WI38 (cell line): ENCODE results near the gene MCC.

Experiments used
- H3K4me3 ChIP-seq: 2 replicates; pipeline ENCODE4 v1.5.1; 2011; ENCODE audit warnings: low read depth, mild to moderate bottlenecking, control low read depth, low read length
- TF ChIP-seq, protein P1 (sequence below): IDR thresholded peaks from 2 replicates; pipeline ENCODE4 v1.5.1; 2012; ENCODE audit warnings: low read depth, mild to moderate bottlenecking, control low read depth, low read length

The MCC gene

GRCh38 chr5:113209498-113209897, 278.8 kb downstream of the MCC start:
- TF ChIP-seq, protein P1, sequence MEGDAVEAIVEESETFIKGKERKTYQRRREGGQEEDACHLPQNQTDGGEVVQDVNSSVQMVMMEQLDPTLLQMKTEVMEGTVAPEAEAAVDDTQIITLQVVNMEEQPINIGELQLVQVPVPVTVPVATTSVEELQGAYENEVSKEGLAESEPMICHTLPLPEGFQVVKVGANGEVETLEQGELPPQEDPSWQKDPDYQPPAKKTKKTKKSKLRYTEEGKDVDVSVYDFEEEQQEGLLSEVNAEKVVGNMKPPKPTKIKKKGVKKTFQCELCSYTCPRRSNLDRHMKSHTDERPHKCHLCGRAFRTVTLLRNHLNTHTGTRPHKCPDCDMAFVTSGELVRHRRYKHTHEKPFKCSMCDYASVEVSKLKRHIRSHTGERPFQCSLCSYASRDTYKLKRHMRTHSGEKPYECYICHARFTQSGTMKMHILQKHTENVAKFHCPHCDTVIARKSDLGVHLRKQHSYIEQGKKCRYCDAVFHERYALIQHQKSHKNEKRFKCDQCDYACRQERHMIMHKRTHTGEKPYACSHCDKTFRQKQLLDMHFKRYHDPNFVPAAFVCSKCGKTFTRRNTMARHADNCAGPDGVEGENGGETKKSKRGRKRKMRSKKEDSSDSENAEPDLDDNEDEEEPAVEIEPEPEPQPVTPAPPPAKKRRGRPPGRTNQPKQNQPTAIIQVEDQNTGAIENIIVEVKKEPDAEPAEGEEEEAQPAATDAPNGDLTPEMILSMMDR = no peak

DNA sequence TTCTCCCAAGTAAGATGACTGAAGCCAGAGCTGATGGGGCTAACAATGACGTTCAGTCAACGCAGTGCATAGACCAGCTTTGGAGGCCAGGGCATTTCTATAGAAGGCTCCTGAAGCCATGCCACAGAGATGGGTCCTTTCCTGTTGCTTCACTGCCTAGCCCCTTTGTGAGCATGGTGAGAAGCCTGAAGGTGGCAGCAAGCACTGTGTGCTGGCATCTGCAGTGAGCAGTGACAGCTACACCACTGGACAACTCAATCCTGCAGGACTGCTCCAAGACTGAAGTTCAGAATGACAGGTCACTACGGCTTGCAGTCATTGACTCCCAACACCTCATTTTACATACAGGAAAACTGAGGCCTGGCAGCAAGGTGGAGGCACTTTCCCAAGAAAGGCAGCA, 282.4 kb downstream of the MCC start:
- TF ChIP-seq, protein P1 = no peak
- no peak overlapping the region for H3K4me3 ChIP-seq

More at GRCh38 chr5:113209498-113209897, 278.8 kb downstream of the MCC start:
- no peak overlapping the region for H3K4me3 ChIP-seq

GRCh38 chr5:113205323-113205722, 282.9 kb downstream of the MCC start:
- TF ChIP-seq, protein P1 = no peak
- H3K4me3 ChIP-seq = no peak overlapping the region

- TF ChIP-seq, protein P1 = no peak
These were observed 283.6 kb downstream of the MCC start for GRCh38 chr5:113204525-113205161.

DNA sequence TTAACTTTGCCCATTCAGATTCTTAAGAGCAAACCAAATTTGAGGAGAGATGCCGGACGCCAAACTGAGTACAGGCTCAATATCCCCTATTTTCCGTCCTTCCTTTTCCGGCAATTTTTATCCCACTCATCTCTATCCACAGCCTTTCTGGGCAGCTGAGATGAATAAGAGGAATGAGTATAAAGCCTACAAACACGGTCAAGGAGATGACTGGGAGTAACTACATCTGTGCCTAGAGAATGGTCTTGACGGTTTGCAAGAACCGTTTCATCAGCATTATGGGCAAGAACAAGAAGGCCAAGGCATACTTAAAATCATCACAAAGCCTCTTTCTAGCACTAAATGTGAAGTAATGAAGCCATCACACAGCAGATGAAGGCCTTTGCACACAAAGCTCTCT, 284.3 kb downstream of the MCC start:
- H3K4me3 ChIP-seq = no peak overlapping the region
- TF ChIP-seq, protein P1 = no peak

More at GRCh38 chr5:113204525-113205161, 283.6 kb downstream of the MCC start:
- H3K4me3 ChIP-seq = no peak overlapping the region

GRCh38 chr5:113202746-113203716, 285.2 kb downstream of the MCC start:
- TF ChIP-seq, protein P1 = no peak
- H3K4me3 ChIP-seq = no peak overlapping the region

DNA sequence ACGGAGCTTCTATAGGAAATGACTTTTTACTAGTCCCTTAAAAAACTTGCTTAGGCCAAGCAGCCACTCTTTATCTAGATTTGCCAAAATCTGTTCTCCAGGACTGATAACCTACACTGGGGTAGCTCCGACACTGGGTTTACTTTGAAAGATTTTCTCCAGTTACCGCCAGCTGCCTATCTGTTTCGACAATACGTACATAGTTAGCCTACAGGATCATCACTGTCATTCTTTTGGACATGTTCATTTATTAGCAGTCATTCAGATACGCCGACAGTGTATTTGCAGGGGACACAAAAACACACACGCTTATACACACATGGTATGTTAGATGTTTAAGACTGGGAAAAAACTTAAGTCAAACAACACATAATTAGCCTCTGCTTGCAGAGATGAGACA, 286.0 kb downstream of the MCC start:
- H3K4me3 ChIP-seq = no peak overlapping the region
- TF ChIP-seq, protein P1 = no peak
